GM10847 (cell line): ENCODE results near the gene BCL6.

ENCODE experiments used
- POLR2A ChIP-seq: IDR thresholded peaks from 2 replicates; pipeline ENCODE4 v1.6.1; 2011; ENCODE audit not compliant: insufficient read length; ENCODE audit errors: extremely low read depth

The BCL6 gene

DNA sequence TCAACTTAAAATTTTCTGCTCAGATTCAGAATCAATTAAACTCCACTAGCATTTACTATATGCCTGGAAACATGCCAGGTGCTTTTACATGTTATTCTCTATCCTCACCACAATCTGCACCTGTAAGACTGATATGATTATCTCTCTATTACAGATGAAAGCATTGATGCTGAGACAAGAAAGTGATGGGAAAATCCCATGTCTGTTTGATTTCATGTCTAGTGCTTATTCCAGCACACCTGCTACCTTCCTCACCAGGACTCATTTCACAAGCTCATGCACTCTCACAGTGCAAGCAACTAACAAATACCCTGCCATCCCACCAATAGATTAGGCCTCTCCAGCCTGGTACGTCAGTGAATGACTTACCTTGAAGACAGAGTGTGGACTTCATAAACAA is 25.0 kb upstream of the BCL6 start:
- TF ChIP-seq POLR2A, result no peak

DNA sequence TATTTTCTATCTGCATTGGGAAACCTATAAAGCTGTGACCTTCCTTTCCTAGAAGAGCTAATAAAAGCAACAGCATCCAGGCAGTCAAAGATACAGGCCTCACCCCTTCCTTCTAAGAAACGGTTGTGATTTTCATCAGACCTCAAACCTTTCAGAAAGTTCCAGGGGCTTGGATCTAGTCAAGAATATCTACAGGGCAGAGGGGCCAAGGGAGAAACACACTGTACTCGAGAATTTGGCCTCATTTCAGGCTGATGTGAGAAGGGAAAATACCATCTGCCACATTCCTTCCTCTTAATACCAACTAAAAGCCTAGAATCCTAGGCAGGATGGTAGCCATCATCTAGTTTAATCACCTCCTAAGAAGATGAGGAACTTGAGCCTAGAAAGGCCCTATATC is 24.5 kb upstream of the BCL6 start:
- no peak for TF ChIP-seq POLR2A

DNA sequence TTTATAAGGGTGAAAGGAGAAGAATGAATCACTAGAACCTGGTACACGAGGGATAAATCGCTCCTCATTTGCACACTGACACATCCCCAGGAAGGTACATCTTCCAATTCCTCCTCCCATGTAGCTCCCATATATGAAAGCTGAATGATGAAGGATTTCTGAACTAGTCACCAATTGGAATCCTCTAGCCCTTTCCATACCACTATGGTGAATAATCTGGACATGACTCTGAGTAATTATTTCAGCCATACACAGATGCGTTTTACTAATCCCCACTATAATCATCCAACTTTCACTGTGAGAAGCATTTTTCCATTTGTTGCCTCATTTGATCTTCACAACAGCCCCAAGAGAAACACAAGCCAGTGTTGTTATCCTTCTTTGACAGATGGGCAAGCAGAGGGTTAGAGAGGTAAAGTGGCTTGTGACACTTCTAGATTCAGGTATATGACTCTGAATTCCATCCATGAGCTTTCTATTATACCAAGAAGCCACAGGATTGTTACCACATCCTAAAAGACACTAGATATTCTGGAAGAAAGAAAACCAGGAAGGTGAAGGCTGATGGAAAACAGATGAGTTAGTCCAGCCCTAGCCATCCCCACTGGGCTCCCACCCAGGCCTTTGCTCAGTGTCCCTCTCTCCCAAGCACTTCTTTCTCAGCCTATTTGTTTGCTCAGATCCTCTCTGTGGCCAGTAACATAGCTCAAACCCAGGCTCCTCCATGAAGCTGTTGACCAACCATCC is 22.2 kb upstream of the BCL6 start:
- no peak for TF ChIP-seq POLR2A

DNA sequence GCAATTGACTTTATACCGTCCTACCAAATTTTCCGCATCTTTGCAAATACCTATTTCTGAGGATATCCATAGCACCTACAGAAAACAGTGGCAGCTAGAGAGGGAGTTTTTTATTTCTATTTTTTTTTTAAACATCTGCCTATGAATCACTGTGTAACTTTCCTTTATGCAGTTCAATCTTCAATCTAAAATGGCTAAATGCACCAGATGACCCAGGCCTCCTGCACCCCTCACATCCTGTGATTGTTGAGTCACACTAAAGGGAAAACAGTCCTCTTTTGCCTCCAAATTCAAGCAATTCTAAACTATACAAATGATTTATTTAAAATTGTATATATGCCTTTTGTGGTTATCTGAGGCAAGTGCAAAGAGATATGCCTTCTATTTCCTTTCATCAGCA is 20.1 kb upstream of the BCL6 start:
- no peak for TF ChIP-seq POLR2A

DNA sequence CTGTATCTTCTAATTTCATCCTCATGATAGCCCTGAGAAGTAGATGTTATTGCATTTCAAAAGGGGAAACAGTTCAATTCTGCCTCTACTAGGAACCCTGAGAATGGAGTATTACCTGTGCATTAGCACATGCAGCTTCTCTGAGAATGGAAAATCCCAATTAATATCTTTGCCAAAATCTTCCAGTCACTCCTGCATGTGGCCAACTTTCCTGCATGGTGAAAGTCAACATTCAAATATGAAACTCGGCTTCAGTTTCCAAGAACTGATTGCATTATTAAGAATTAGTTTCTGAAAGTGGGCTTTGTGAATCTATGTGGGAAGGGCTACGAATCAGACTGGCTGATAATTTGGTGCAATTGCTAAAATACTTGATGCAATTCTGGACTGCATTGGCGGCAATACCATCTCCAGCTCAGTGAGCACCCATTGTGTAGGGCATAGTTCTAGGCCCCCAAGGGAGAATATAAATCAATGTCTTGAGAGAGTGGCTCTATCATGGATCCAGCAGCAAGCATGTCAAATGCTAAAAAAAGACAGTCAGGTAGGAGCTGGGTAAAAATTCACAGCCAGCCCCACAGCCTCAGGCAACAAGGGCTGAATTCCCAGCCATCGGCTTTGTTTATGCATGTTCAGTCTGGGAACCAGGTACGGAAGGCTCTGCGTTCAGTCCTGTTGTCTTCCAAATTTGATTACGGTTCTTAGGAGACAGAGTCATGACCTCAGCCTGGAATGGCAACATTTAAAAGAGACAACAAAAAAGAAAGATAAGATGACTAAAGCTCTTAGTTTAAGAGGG is 18.8 kb upstream of the BCL6 start:
- no peak for TF ChIP-seq POLR2A

DNA sequence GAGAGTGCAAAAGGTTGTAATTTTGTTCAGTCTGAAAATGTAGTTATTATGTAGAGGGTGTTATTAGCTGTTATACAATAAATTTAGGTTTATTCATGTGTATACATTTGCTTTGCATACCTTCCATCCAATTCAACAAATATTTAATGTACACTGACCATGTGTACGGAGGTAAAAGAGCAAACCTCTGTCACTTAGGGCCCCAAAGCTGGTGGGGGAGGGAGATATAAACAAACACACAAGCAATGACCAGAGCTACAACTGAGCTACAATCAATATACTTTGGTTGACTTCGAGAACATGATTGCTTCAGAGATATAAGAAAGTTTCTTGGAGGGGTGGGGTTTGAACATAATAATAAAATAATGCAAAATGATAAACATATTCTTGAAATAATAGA is 17.5 kb upstream of the BCL6 start:
- no peak for TF ChIP-seq POLR2A

DNA sequence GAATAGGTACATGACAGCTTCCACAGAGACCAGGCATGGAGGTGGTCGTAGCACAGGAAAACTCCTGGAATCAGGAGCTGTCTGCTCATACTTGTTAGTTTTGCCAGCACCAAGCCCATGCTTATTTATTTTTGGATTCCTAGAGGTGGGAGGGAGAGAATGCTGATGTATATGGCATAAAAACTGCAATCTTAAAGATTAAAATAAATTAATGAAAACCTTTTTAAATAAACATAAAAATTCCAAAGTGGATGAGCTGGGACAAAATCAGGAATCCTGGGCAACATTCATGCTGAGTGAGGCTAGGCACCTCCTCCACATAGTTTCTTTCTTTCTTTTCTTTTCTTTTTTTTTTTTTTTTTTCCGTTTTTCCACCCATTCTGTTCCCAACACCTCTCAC is 14.3 kb upstream of the BCL6 start:
- no peak for TF ChIP-seq POLR2A

DNA sequence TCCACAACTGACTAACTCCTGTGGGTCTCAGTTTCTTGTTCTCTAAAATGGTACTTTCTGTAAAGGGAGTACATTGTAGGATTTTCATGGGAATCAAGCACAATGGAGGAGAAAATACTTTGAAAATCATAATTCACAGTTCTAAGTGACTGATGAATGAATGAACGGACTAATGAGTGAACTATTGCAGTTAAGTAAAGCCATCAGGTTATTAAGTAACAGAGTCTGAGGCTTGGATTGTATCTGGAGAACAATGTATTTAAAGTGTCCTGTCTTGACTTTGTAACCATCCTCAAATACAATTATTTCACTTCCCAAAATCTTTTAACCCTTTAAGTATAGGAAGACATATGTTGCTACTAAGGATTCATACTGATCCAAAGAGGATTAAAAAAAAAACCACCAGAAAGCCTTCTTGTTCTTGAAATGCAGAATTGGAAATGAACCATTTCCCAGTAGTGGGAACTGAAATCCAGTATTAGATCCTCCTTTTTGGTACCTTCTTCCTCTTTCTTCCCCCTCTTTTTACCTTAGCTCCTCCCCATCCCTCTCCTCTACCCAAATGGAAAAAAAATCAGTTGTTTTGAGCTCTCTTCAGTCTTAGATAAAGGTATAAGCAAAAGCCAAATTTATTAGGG is 13.2 kb upstream of the BCL6 start:
- TF ChIP-seq POLR2A, result no peak

DNA sequence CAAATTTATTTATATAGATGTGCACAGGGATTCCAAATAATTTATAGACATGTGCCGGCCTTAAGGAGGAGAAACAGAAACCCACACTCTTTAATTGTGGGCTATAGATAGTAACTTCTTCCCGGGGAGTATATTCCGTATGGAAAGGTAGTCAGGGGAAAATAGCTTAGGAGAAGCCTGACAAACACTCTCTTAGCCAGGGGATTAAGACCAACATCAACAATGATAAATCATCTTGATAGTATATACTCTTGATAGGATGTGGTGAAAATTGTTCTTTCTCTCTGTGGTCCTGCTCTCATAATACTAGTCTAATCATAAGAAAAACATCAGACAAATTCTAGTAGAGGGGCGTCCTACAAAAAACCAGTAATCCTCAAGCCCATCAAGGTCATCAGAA is 8.2 kb upstream of the BCL6 start:
- TF ChIP-seq POLR2A, result no peak

DNA sequence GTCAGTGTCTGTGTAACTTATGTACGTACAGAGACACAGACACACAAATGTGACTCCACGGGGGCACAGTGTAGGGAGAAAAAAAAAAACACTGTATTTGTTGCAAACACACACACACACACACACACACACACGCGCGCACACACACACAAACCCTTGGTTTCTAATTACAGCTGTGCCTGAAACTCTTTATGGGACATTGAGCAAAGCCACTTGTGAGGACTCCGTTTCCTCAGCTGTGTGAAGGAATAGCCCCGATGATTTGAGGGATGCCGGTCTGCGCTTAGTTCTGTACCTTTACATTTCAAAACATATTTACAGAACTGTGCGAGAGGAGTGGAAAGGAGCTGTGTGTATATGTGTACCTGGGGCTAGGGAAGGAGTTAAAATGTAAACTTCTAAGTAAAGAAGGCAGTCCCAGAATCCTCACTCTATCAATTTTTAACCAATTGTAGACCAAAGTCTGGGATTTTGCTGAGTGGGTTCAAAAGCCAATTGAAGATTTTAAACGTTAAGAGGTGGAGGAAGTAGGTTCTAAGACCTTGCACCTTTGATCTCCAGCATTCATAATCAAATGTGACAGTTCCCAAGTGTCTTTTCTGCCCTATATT is 5.3 kb upstream of the BCL6 start:
- TF ChIP-seq POLR2A, result no peak

DNA sequence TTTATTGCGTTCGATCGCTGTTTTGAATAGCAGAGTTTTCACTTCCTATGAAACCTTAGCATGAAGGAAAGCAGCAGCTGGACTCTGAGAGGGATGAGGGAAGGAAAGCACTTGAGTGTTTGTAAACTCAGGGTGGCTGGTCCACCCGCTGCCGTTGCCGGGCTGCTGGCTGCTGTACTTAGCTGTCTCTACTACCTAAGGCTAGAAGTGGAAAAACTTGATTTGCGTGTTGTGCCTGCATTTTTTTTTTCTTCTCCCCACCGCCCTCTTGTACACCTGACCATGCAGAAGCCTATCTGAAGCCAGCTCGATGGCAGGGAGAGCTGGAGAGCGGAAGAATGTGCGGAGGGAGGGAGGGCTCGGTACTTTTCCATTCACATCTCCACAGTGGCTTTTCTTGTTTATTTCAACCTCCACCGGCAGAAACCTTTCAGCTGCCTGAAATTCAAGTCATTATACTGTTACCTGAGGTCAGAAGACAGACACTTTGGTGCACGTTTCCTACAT is 4.8 kb upstream of the BCL6 start:
- TF ChIP-seq POLR2A, result no peak

DNA sequence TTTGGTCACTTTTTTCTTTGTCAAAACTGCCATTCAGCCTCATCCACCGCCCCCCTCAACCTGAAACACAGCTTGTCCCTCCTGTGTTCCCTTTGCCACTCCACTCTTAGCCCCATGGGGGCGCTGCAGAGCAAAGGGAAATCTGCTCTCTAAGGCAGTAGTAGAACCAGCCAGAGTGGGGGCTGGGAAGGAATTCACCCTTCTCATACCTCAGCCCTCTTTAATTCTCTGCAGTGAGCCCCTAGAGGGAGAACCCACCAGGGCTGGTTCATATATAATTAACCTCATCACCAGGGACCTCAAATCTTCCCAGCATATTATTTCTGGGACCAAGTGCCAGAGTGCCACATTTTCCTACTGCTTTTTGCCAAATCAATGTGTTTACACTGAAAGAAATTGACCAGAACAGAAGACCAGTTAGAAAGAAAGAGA is 2.8 kb upstream of the BCL6 start:
- TF ChIP-seq POLR2A, result no peak

DNA sequence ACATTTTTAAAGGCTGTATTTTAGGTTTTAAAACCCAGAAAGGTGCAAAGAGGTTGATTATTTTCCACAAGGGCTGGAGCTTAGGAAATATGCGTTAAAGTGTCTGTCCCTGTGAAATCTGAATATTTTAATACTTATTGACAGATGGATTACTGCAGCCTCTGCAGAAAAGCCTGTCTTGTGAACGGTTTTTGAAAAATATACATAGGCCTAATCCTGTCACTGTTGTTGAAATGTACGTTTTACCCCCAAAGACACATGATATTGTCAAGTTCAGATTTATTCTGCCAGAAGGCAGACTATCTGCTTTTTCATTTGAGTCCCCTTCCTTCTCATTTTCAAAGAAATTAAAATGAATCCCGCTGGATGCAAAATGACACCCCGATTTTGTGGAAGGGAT is 2.2 kb upstream of the BCL6 start:
- no peak for TF ChIP-seq POLR2A

DNA sequence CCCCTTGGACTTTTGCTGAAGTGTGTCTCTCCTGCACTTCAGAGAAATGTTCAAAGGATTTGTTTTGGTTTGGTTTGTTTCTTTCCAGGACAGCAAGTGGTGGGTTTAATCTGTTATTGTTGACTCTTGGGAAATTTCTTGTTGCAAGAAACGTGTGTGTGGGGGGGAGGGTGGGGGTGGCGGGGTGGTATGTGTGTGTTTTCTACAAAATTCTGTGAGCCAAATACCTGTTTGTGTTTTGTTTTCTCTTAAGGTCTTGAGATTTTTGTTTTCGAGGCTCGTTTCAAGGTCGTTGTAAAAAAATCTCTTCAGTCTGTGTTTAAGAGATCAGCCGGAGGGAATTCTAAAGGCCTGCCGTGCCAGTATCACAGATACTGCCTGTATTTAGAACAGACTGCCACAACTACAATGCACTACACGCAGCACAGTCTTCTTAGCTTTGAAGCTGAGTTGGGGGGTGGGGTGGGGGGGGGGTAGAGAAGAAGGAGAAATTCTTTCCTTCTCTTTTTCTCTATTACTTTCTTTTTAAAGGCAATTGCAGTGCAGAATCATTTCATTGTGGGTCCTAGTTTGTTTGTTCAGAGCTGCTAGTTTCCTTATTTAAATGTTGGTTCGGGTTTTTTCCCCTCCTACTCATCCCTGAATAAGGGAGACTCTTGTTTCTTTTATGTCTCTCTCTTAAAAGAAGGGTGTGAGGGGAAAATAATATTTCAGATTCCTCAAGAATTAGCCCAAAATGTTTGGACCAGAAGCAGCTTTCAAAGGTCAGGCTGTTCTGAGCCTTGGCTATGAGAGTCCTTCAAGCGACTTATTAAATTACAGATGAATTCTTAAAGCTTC is 1.4 kb upstream of the BCL6 start:
- TF ChIP-seq POLR2A, result no peak

DNA sequence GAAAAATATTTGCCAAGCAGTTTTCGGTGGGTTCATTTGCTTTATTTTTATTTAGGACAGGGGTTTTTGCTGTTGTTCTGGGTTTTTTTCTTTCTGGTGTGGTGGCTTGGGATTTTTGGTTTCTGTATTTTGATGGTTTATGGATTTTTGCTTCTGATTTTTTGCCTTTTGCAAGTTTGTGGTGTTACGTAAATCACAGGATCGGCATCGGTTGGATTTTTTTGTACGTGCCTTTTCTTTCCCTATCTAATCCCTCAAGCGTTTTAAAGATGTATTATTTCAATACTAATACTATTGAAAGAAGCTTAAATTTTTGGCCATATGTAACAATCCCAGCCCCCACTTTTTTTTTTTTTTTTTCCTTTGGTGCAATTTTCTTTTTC is 782 bp upstream of the BCL6 start:
- TF ChIP-seq POLR2A, result no peak
